Trophoblast cell (in vitro differentiated cells and primary cell): Measurements from ENCODE around the gene CARHSP1.

ENCODE experiments used
- DNase-seq, 2 donors: peaks; one replicate each; pipeline ENCODE4 v3.0.0-alpha.2; 2016
- H2AFZ ChIP-seq: 2 replicates; pipeline ENCODE4 v1.6.1; 2013; ENCODE audit warnings: low read length, moderate library complexity, mild to moderate bottlenecking; ENCODE audit not compliant: insufficient read depth, poor library complexity
- H2AK5ac ChIP-seq: 2 replicates; pipeline ENCODE4 v1.6.1; 2013; ENCODE audit warnings: mild to moderate bottlenecking, low read length
- H2BK120ac ChIP-seq: 2 replicates; pipeline ENCODE4 v1.6.1; 2013; ENCODE audit warnings: low read length, mild to moderate bottlenecking, moderate library complexity; ENCODE audit not compliant: insufficient read depth, poor library complexity
- H2BK12ac ChIP-seq: 2 replicates; pipeline ENCODE4 v1.6.1; 2013; ENCODE audit warnings: mild to moderate bottlenecking, low read length, moderate library complexity
- H2BK5ac ChIP-seq: 2 replicates; pipeline ENCODE4 v1.6.1; 2013; ENCODE audit warnings: low read length, low read depth, moderate library complexity, mild to moderate bottlenecking; ENCODE audit not compliant: poor library complexity
- H3K14ac ChIP-seq: 2 replicates; pipeline ENCODE4 v1.6.1; 2013; ENCODE audit warnings: mild to moderate bottlenecking, low read length
- H3K18ac ChIP-seq: 2 replicates; pipeline ENCODE4 v1.6.1; 2013; ENCODE audit warnings: mild to moderate bottlenecking, low read length
- H3K23ac ChIP-seq: 2 replicates; pipeline ENCODE4 v1.6.1; 2013; ENCODE audit warnings: low read length
- H3K27ac ChIP-seq: 2 replicates; pipeline ENCODE4 v1.5.1; 2013; ENCODE audit warnings: low read depth, mild to moderate bottlenecking, inconsistent platforms, low read length, moderate library complexity
- H3K27me3 ChIP-seq: 2 replicates; pipeline ENCODE4 v1.6.1; 2013; ENCODE audit warnings: inconsistent platforms, mild to moderate bottlenecking, low read length, moderate library complexity; ENCODE audit not compliant: insufficient read depth
- H3K36me3 ChIP-seq, 2 experiments: 1 replicate in 1 of 2; 2 replicates in 1 of 2; pipeline ENCODE4 v1.6.1; 2013; ENCODE audit warnings: low read length in 2 of 2, mild to moderate bottlenecking in 2 of 2, moderate library complexity in 1 of 2; ENCODE audit not compliant: insufficient read depth in 2 of 2, control insufficient read depth in 1 of 2
- H3K4ac ChIP-seq: 2 replicates; pipeline ENCODE4 v1.6.1; 2013; ENCODE audit warnings: low read depth, mild to moderate bottlenecking, low read length, moderate library complexity
- H3K4me1 ChIP-seq, 2 experiments: 1 replicate in 1 of 2; 2 replicates in 1 of 2; pipeline ENCODE4 v1.6.1; 2013; ENCODE audit warnings: low read length in 2 of 2, mild to moderate bottlenecking in 2 of 2, moderate library complexity in 1 of 2; ENCODE audit not compliant: insufficient read depth in 2 of 2, control insufficient read depth in 1 of 2
- H3K4me2 ChIP-seq: 2 replicates; pipeline ENCODE4 v1.6.1; 2013; ENCODE audit warnings: inconsistent platforms, mild to moderate bottlenecking, low read length, moderate library complexity
- H3K4me3 ChIP-seq: 2 replicates; pipeline ENCODE4 v1.5.1; 2013; ENCODE audit warnings: mild to moderate bottlenecking, low read depth, low read length, inconsistent platforms
- H3K79me1 ChIP-seq: one replicate; pipeline ENCODE4 v1.6.1; 2013; ENCODE audit warnings: low read length
- H3K79me2 ChIP-seq: 2 replicates; pipeline ENCODE4 v1.6.1; 2013; ENCODE audit warnings: low read length, mild to moderate bottlenecking; ENCODE audit not compliant: control insufficient read depth, insufficient read depth, poor library complexity
- H3K9ac ChIP-seq: 2 replicates; pipeline ENCODE4 v1.6.1; 2013; ENCODE audit warnings: mild to moderate bottlenecking, low read length
- H3K9me3 ChIP-seq: 2 replicates; pipeline ENCODE4 v1.6.1; 2013; ENCODE audit warnings: low read depth, mild to moderate bottlenecking, control low read depth, inconsistent platforms, low read length; ENCODE audit not compliant: insufficient read depth
- H4K12ac ChIP-seq: 2 replicates; pipeline ENCODE4 v1.6.1; 2013; ENCODE audit warnings: low read depth, mild to moderate bottlenecking, low read length, moderate library complexity
- H4K8ac ChIP-seq: 2 replicates; pipeline ENCODE4 v1.6.1; 2013; ENCODE audit warnings: low read depth, mild to moderate bottlenecking, low read length, moderate library complexity
- H4K91ac ChIP-seq: one replicate; pipeline ENCODE4 v1.6.1; 2013; ENCODE audit warnings: low read depth, mild to moderate bottlenecking, low read length, moderate library complexity
- WGBS: extraction: QIAGEN DNeasy Blood & Tissue Kit; methylation state at CpG from one replicate; pipeline ENCODE4 v1.1.7; 2013; ENCODE audit warnings: missing lambda C conversion rate; ENCODE audit not compliant: insufficient read length, insufficient coverage; ENCODE audit errors: extremely low coverage; 5-methylcytosine and 5-hydroxymethylcytosine counted together

The CARHSP1 gene

DNA sequence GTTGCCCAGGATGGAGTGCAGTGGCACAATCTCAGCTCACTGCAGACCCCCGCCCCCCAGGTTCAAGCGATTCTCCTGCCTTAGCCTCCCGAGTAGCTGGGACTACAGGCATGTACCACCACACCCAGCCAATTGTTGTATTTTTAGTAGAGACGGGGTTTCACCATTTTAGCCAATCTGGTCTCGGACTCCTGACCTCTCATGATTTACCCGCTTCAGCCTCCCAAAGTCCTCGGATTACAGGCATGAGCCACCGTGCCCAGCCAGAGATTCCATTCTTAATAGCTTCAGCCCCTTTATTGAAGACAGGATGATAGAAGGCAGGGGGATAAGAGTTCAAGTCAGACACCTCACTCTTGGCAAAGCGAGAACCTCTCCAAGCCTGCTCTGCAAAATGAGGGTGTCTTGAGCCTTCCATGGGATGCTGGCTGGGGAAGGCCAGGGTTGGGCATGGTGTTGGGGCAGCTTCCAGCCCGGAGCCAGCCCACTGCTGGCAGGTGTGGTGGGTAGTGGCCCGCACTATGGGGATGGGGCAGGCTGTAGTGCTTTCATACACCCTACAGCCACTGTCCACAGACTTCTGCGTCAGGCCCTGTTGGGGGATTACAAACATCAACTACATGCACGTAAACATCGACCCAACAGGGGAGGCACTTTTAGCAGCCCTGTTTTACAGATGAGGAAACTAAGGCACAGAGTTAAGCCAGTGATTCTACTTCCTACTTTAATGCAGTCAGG lies 3.5 kb downstream of the CARHSP1 start:
- no CpG with 5 or more reads among the region's 14 CpGs for WGBS
- no peak for DNase-seq
- Histone ChIP-seq H3K4me3 (no peak overlapping the region), H2AK5ac (no peak overlapping the region), H2BK5ac (no peak overlapping the region), H2BK120ac (no peak overlapping the region), H3K9ac (no peak overlapping the region), H4K8ac (no peak overlapping the region), H3K4ac (peak overlapping the region; percentile 65), H4K91ac (peak overlapping the region; percentile 21), H4K12ac (no peak overlapping the region), H3K23ac (no peak overlapping the region), H2AFZ (no peak overlapping the region), H3K14ac (no peak overlapping the region), H3K4me1 (peaks cover 40 to 50% of the 10 kb centered on the region in 2 experiments), H3K18ac (peak overlapping the region; percentile 24), H3K27ac (no peak overlapping the region), H2BK12ac (no peak overlapping the region), H3K9me3 (no peaks in the 10 kb centered on the region), H3K27me3 (no peaks in the 10 kb centered on the region), H3K79me1 (peaks cover 30% of the 10 kb centered on the region), H3K4me2 (peak overlapping the region; percentile 8), H3K36me3 (peaks cover 12 to 16% of the 10 kb centered on the region in 2 experiments), H3K79me2 (peaks cover 49% of the 10 kb centered on the region)

- no peak for DNase-seq
- Histone ChIP-seq H3K23ac (no peak overlapping the region), H3K4me3 (no peak overlapping the region), H2BK5ac (peak overlapping the region; percentile 37), H2BK12ac (no peak overlapping the region), H3K27me3 (no peaks in the 10 kb centered on the region), H4K12ac (no peak overlapping the region), H3K9me3 (no peaks in the 10 kb centered on the region), H3K4ac (peak overlapping the region; percentile 51), H3K14ac (peak overlapping the region; percentile 18), H3K79me2 (peaks cover 49% of the 10 kb centered on the region), H3K79me1 (peaks cover 28% of the 10 kb centered on the region), H3K4me1 (peaks cover 40 to 52% of the 10 kb centered on the region in 2 experiments), H4K91ac (peak overlapping the region; percentile 66), H3K9ac (no peak overlapping the region), H3K4me2 (no peak overlapping the region), H2AFZ (no peak overlapping the region), H4K8ac (peak overlapping the region; percentile 2), H2BK120ac (no peak overlapping the region), H2AK5ac (no peak overlapping the region), H3K36me3 (peaks cover 15 to 17% of the 10 kb centered on the region in 2 experiments), H3K18ac (peak overlapping the region; percentile 69), H3K27ac (peak overlapping the region; percentile 18)
- WGBS, result no CpG with 5 or more reads among the region's 13 CpGs
These were observed 4.2 kb downstream of the CARHSP1 start for GRCh38 chr16:8864480-8865110.

- Histone ChIP-seq H4K12ac (no peak overlapping the region), H3K27me3 (no peaks in the 10 kb centered on the region), H4K91ac (peak overlapping the region; percentile 41), H3K4ac (peak overlapping the region; percentile 89), H3K36me3 (peaks cover 22 to 25% of the 10 kb centered on the region in 2 experiments), H3K18ac (peak overlapping the region; percentile 38), H2AFZ (peak overlapping the region; percentile 30), H3K14ac (peak overlapping the region; percentile 41), H3K79me2 (peaks cover 49% of the 10 kb centered on the region), H3K9ac (no peak overlapping the region), H4K8ac (no peak overlapping the region), H2BK12ac (no peak overlapping the region), H3K23ac (no peak overlapping the region), H2AK5ac (peak overlapping the region; percentile 63), H3K79me1 (peaks cover 26% of the 10 kb centered on the region), H3K4me1 (peaks cover 38 to 50% of the 10 kb centered on the region in 2 experiments), H3K4me2 (no peak overlapping the region), H2BK120ac (no peak overlapping the region), H2BK5ac (no peak overlapping the region), H3K27ac (peak overlapping the region; percentile 18), H3K4me3 (no peak overlapping the region), H3K9me3 (no peaks in the 10 kb centered on the region)
- WGBS, result no CpG with 5 or more reads among the region's 17 CpGs
- DNase-seq, result no peak
These were observed 5.0 kb downstream of the CARHSP1 start for GRCh38 chr16:8863594-8864424.

- Histone ChIP-seq H3K18ac (no peak overlapping the region), H3K23ac (no peak overlapping the region), H3K36me3 (peaks cover 32 to 35% of the 10 kb centered on the region in 2 experiments), H3K27me3 (no peaks in the 10 kb centered on the region), H3K79me1 (peaks cover 15% of the 10 kb centered on the region), H2AK5ac (no peak overlapping the region), H3K4me2 (no peak overlapping the region), H3K14ac (no peak overlapping the region), H4K12ac (no peak overlapping the region), H2BK5ac (no peak overlapping the region), H3K27ac (no peak overlapping the region), H3K9me3 (no peaks in the 10 kb centered on the region), H3K4me1 (peaks cover 38 to 50% of the 10 kb centered on the region in 2 experiments), H2BK120ac (no peak overlapping the region), H3K4ac (peak overlapping the region; percentile 50), H2AFZ (no peak overlapping the region), H3K4me3 (no peak overlapping the region), H2BK12ac (no peak overlapping the region), H3K9ac (no peak overlapping the region), H4K91ac (peak overlapping the region; percentile 27), H4K8ac (no peak overlapping the region), H3K79me2 (peaks cover 40% of the 10 kb centered on the region)
- no peak for DNase-seq
- WGBS, result no CpG with 5 or more reads among the region's 14 CpGs
These were observed 6.3 kb downstream of the CARHSP1 start for GRCh38 chr16:8862309-8863130.
